Prostate gland (tissue), 2 donors: ENCODE measurements around the gene ARHGEF38. TPM values are rescaled to one million over a fixed set of nuclear protein-coding genes. Genes with fewer than 3 reads are reported as not detected.

ENCODE experiments used
- DNase-seq: peaks from one replicate; pipeline ENCODE4 v3.0.0-alpha.2; 2019; ENCODE audit warnings: low spot score
- H3K27ac ChIP-seq, 2 donors: fragments of 200-600 bp; sonication (generic); 2 replicates each; pipeline ENCODE4 v1.5.1; 2017 to 2019
- H3K27me3 ChIP-seq: fragments of 200-600 bp; sonication (generic); replicated peaks from 2 replicates; pipeline ENCODE4 v1.5.1; 2019; ENCODE audit not compliant: insufficient read depth
- H3K36me3 ChIP-seq, 2 donors: fragments of 200-600 bp; sonication (generic); 1 replicate in 1 of 2; 2 replicates in 1 of 2; pipeline versions ENCODE4 v1.5.1 to v1.8.1; 2017 to 2019
- H3K4me1 ChIP-seq: fragments of 200-600 bp; sonication (generic); replicated peaks from 2 replicates; pipeline ENCODE4 v1.5.1; 2019
- H3K4me3 ChIP-seq, 2 donors: fragments of 200-600 bp; sonication (generic); 2 replicates each; pipeline ENCODE4 v1.5.1; 2017 to 2019
- H3K9me3 ChIP-seq: fragments of 200-600 bp; sonication (generic); 2 replicates; pipeline ENCODE4 v1.5.1; 2017
- CTCF ChIP-seq, 4 experiments: fragments of 200-600 bp in 2 of 4; fragments of 450-650 bp in 2 of 4; sonication (generic) in 2 of 4; IDR thresholded peaks; 1 replicate in 3 of 4; 2 replicates in 1 of 4; pipeline ENCODE4 v1.5.1; 2016 to 2019; ENCODE audit warnings: antibody characterized with exemption in 4 of 4, mild to moderate bottlenecking in 2 of 4, moderate library complexity in 2 of 4
- POLR2A ChIP-seq: fragments of 450-650 bp; IDR thresholded peaks from one replicate; pipeline ENCODE4 v1.6.1; 2016; ENCODE audit warnings: antibody characterized with exemption, mild to moderate bottlenecking
- POLR2AphosphoS5 ChIP-seq: sonication (generic); formaldehyde crosslinking; IDR thresholded peaks from one replicate; pipeline ENCODE4 v1.6.1; 2017; ENCODE audit warnings: antibody characterized with exemption
- WGBS: methylation state at CpG from one replicate; pipeline ENCODE4 v1.1.5; 2018; 5-methylcytosine and 5-hydroxymethylcytosine counted together
- intact Hi-C: fragments of 100-400 bp; cut with DNase I; formaldehyde crosslinking; loops from one replicate; pipeline ENCODE4 v1.14.2; 2022
- total RNA-seq, 2 donors: library from RNA; depleted of rRNA; stranded (reverse); fragments of >200 nt; gene quantifications; one replicate each; pipeline ENCODE4 v1.1.0, GENCODE V29; 2016

Gene ARHGEF38
- total RNA-seq, 2 donors from 2014 or later = 10.4 to 25.7 TPM

GRCh38 chr4:105709081-105709450 is 156.6 kb downstream of the ARHGEF38 start:
- 2% methylated on average over 11 of the region's 11 CpGs for WGBS
- Histone ChIP-seq H3K36me3 (no peaks in the 10 kb centered on the region), H3K9me3 (no peaks in the 10 kb centered on the region), H3K27me3 (no peaks in the 10 kb centered on the region), H3K4me3 (peak overlapping the region; percentile 82 to 85), H3K4me1 (no peaks in the 10 kb centered on the region), H3K27ac (peak overlapping the region; percentile 89 to 92)
- no peak for DNase-seq
- TF ChIP-seq CTCF (IDR thresholded peaks at IDR 0.05) = no peak
- TF ChIP-seq POLR2AphosphoS5 = no peak
- no peak for TF ChIP-seq POLR2A
- intact Hi-C loops = loop anchor here (5.0 to 10.0 kb wide), 3 partner anchors 183 to 564 kb away; partner anchors contain the start of gene TET2

GRCh38 chr4:105710012-105710600 is 157.7 kb downstream of the ARHGEF38 start:
- WGBS = 63% methylated on average over 16 of the region's 16 CpGs
- Histone ChIP-seq H3K27ac (no peak overlapping the region), H3K4me3 (no peak overlapping the region), H3K9me3 (no peaks in the 10 kb centered on the region), H3K27me3 (no peaks in the 10 kb centered on the region), H3K36me3 (no peaks in the 10 kb centered on the region), H3K4me1 (no peaks in the 10 kb centered on the region)
- intact Hi-C loops = no loop called here
- no peak for TF ChIP-seq POLR2AphosphoS5
- TF ChIP-seq POLR2A = no peak
- TF ChIP-seq CTCF (IDR thresholded peaks at IDR 0.05) = no peak
- DNase-seq = no peak

- DNase-seq = no peak
- no peaks in the 10 kb centered on the region for H3K9me3 ChIP-seq
- H3K27ac ChIP-seq = no peak overlapping the region
- no peaks in the 10 kb centered on the region for H3K36me3 ChIP-seq
- H3K27me3 ChIP-seq = no peaks in the 10 kb centered on the region
- intact Hi-C loops = no loop called here
- no peaks in the 10 kb centered on the region for H3K4me1 ChIP-seq
- 68% methylated on average over 6 of the region's 6 CpGs for WGBS
- TF ChIP-seq POLR2A = no peak
- TF ChIP-seq POLR2AphosphoS5 = no peak
- TF ChIP-seq CTCF (IDR thresholded peaks at IDR 0.05) = no peak
- no peak overlapping the region for H3K4me3 ChIP-seq
These were observed 158.3 kb downstream of the ARHGEF38 start for GRCh38 chr4:105710678-105711077.

- no peaks in the 10 kb centered on the region for H3K27me3 ChIP-seq
- no peaks in the 10 kb centered on the region for H3K36me3 ChIP-seq
- WGBS = 87% methylated on average over 2 of the region's 2 CpGs
- no peak overlapping the region for H3K27ac ChIP-seq
- H3K9me3 ChIP-seq = no peaks in the 10 kb centered on the region
- intact Hi-C loops = no loop called here
- TF ChIP-seq POLR2AphosphoS5 (no peak), POLR2A (no peak), CTCF (IDR thresholded peaks at IDR 0.05) (no peak)
- H3K4me3 ChIP-seq = no peak overlapping the region
- H3K4me1 ChIP-seq = no peaks in the 10 kb centered on the region
- DNase-seq = no peak
These were observed 160.3 kb downstream of the ARHGEF38 start for GRCh38 chr4:105712766-105713165.

GRCh38 chr4:105714071-105714521 is 161.7 kb downstream of the ARHGEF38 start:
- TF ChIP-seq POLR2A = no peak
- no peak for TF ChIP-seq CTCF (IDR thresholded peaks at IDR 0.05)
- TF ChIP-seq POLR2AphosphoS5 = no peak
- no peak for DNase-seq
- no peaks in the 10 kb centered on the region for H3K27me3 ChIP-seq
- WGBS = 70% methylated on average over 5 of the region's 5 CpGs
- H3K4me1 ChIP-seq = no peaks in the 10 kb centered on the region
- H3K4me3 ChIP-seq = no peak overlapping the region
- no peaks in the 10 kb centered on the region for H3K36me3 ChIP-seq
- intact Hi-C loops = no loop called here
- H3K9me3 ChIP-seq = no peaks in the 10 kb centered on the region
- H3K27ac ChIP-seq = no peak overlapping the region
